HCT116 (cell line): ENCODE results near the gene CAPN2.

Experiments
- EZH2 ChIP-seq: fragments of 200-600 bp; sonication (generic); IDR thresholded peaks from 2 replicates; pipeline ENCODE4 v1.6.1; 2017; ENCODE audit warnings: antibody characterized with exemption, mixed run types
- SP1 ChIP-seq: IDR thresholded peaks from 2 replicates; pipeline ENCODE4 v1.6.1; 2012; ENCODE audit warnings: low read depth
- YY1 ChIP-seq: IDR thresholded peaks from 2 replicates; pipeline ENCODE4 v1.6.1; 2011; ENCODE audit warnings: low read length, low read depth, moderate library complexity, mild to moderate bottlenecking; ENCODE audit not compliant: insufficient replicate concordance; ENCODE audit errors: extremely low read depth
- ZNF274 ChIP-seq: fragments of 200-500 bp; sonication (Bioruptor generic); IDR thresholded peaks from 2 replicates; pipeline ENCODE4 v1.6.1; 2014; ENCODE audit warnings: mild to moderate bottlenecking, low read depth, low read length, inconsistent platforms
- TF ChIP-seq, protein P1 (sequence below), 3 experiments: fragments of 200-600 bp in 1 of 3; sonication (generic) in 1 of 3; IDR thresholded peaks in 2 of 3; conservative IDR thresholded peaks in 1 of 3; 2 replicates each; pipeline ENCODE4 v1.5.1; 2012 to 2017; ENCODE audit warnings: low read depth in 2 of 3, low read length in 2 of 3, antibody characterized with exemption in 1 of 3, borderline replicate concordance in 1 of 3, control low read depth in 1 of 3, mild to moderate bottlenecking in 1 of 3, mixed read lengths in 1 of 3, mixed run types in 1 of 3, moderate library complexity in 1 of 3; ENCODE audit not compliant: insufficient read depth in 1 of 3

GRCh38 chr1:223695014-223695548 lies 17.3 kb upstream of the CAPN2 start:
- TF ChIP-seq, protein P1, sequence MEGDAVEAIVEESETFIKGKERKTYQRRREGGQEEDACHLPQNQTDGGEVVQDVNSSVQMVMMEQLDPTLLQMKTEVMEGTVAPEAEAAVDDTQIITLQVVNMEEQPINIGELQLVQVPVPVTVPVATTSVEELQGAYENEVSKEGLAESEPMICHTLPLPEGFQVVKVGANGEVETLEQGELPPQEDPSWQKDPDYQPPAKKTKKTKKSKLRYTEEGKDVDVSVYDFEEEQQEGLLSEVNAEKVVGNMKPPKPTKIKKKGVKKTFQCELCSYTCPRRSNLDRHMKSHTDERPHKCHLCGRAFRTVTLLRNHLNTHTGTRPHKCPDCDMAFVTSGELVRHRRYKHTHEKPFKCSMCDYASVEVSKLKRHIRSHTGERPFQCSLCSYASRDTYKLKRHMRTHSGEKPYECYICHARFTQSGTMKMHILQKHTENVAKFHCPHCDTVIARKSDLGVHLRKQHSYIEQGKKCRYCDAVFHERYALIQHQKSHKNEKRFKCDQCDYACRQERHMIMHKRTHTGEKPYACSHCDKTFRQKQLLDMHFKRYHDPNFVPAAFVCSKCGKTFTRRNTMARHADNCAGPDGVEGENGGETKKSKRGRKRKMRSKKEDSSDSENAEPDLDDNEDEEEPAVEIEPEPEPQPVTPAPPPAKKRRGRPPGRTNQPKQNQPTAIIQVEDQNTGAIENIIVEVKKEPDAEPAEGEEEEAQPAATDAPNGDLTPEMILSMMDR (IDR thresholded peaks at IDR 0.05 in 2 of 3, conservative IDR thresholded peaks at IDR 0.05 in 1 of 3; ENCODE audit: borderline replicate concordance in 1 of 3, insufficient read depth in 1 of 3, low read depth in 2 of 3, low read length in 2 of 3): no peak
- no peak for TF ChIP-seq SP1
- no peak for TF ChIP-seq YY1
- TF ChIP-seq ZNF274: no peak
- TF ChIP-seq EZH2: no peak
